GM18868 (cell line): Measurements from ENCODE around the gene ANG.
A peak's percentile ranks its signal among the peaks of the same experiment; 100 is the strongest.

ENCODE experiments used
- ATAC-seq: cut with Tn5 transposase; IDR thresholded peaks from one replicate; pipeline ENCODE4 v1.9.1; 2021; ENCODE audit warnings: mild to moderate bottlenecking, moderate library complexity; ENCODE audit not compliant: unreplicated experiment

ANG gene

GRCh38 chr14:20675669-20676068, 12.9 kb upstream of the ANG start:
- peak; percentile 61 for ATAC-seq

- no peak for ATAC-seq
Measured at GRCh38 chr14:20676072-20676471, 12.5 kb upstream of the ANG start.

GRCh38 chr14:20679907-20680306, 8.7 kb upstream of the ANG start:
- ATAC-seq = no peak

GRCh38 chr14:20680363-20680762, 8.2 kb upstream of the ANG start:
- no peak for ATAC-seq

- no peak for ATAC-seq
Measured at GRCh38 chr14:20680843-20681347, 7.7 kb upstream of the ANG start.

GRCh38 chr14:20681348-20682126, 7.0 kb upstream of the ANG start:
- ATAC-seq = peak; percentile 24

GRCh38 chr14:20682127-20682434, 6.5 kb upstream of the ANG start:
- no peak for ATAC-seq

GRCh38 chr14:20682435-20683124, 6.0 kb upstream of the ANG start:
- peak; percentile 54 for ATAC-seq

GRCh38 chr14:20683125-20683890, 5.3 kb upstream of the ANG start:
- peak; percentile 30 for ATAC-seq

- ATAC-seq = peak; percentile 26
Measured at GRCh38 chr14:20683891-20684661, 4.5 kb upstream of the ANG start, which contains the start of gene RNASE4. RNASE4 (plus strand) TSS chr14:20684560; CDS start chr14:20699372, 14,812 bp downstream.

- ATAC-seq = no peak
Measured at GRCh38 chr14:20684662-20685456, 3.7 kb upstream of the ANG start.

GRCh38 chr14:20686386-20687143, 2.0 kb upstream of the ANG start:
- ATAC-seq = no peak

GRCh38 chr14:20687362-20688166, 1.0 kb upstream of the ANG start:
- ATAC-seq = no peak

GRCh38 chr14:20690848-20691640, 2.5 kb downstream of the ANG start:
- peak; percentile 80 for ATAC-seq

- ATAC-seq = no peak
Measured at GRCh38 chr14:20692116-20692751, 3.7 kb downstream of the ANG start.

- ATAC-seq = no peak
Measured at GRCh38 chr14:20696764-20697163, 8.2 kb downstream of the ANG start.
